Brain microvascular endothelial cell (primary cell): ENCODE data around the gene MIR17HG.

Experiments used
- DNase-seq: peaks from one replicate; pipeline ENCODE4 v3.0.0-alpha.2; 2020
- H3K27ac ChIP-seq: fragments of 250-450 bp; sonication (Bioruptor Pico); 2 replicates; pipeline ENCODE4 v1.5.1; 2020; ENCODE audit warnings: mild to moderate bottlenecking, moderate library complexity
- H3K27me3 ChIP-seq: fragments of 250-450 bp; sonication (Bioruptor Pico); replicated peaks from 2 replicates; pipeline ENCODE4 v1.5.1; 2020; ENCODE audit warnings: mild to moderate bottlenecking
- H3K36me3 ChIP-seq: fragments of 250-450 bp; sonication (Bioruptor Pico); replicated peaks from 2 replicates; pipeline ENCODE4 v1.5.1; 2020; ENCODE audit warnings: mild to moderate bottlenecking
- H3K4me3 ChIP-seq: 2 replicates; pipeline ENCODE4 v1.5.1; 2011; ENCODE audit warnings: low read depth, mild to moderate bottlenecking, control low read depth, low read length, moderate library complexity
- CTCF ChIP-seq: IDR thresholded peaks from 2 replicates; pipeline ENCODE4 v1.5.1; 2011; ENCODE audit warnings: low read depth, mild to moderate bottlenecking, moderate library complexity, low read length, control low read depth, inconsistent platforms; ENCODE audit errors: missing control alignments
- in situ Hi-C: cut with HindIII; loops from 2 replicates; pipeline ENCODE4 v1.10.0; 2017; ENCODE audit warnings: low sequenced_read_pairs, low pct_ligation_motif_present

MIR17HG gene

DNA sequence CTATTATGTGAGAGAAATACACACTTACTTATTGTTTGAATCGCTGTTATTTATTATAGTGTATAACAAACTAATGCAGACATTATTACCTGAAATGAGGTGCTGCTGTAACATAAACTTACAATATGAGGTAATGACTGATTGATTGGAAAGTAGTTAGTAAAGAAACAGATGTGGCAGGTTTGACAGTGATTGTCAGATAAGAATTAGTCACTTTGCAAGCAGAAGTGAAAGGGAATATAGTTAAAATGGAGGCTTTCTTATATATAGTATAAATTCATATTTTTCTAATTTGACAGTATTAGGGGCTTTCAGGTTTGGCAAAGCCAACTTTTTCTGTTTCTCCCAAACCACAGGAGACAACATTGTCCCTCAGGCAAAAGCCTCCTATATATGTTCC is 20.6 kb downstream of the MIR17HG start:
- Histone ChIP-seq H3K36me3 (no peaks in the 10 kb centered on the region), H3K27me3 (no peaks in the 10 kb centered on the region), H3K27ac (no peak overlapping the region), H3K4me3 (no peak overlapping the region)
- in situ Hi-C loops = no loop called here
- TF ChIP-seq CTCF = no peak
- no peak for DNase-seq

DNA sequence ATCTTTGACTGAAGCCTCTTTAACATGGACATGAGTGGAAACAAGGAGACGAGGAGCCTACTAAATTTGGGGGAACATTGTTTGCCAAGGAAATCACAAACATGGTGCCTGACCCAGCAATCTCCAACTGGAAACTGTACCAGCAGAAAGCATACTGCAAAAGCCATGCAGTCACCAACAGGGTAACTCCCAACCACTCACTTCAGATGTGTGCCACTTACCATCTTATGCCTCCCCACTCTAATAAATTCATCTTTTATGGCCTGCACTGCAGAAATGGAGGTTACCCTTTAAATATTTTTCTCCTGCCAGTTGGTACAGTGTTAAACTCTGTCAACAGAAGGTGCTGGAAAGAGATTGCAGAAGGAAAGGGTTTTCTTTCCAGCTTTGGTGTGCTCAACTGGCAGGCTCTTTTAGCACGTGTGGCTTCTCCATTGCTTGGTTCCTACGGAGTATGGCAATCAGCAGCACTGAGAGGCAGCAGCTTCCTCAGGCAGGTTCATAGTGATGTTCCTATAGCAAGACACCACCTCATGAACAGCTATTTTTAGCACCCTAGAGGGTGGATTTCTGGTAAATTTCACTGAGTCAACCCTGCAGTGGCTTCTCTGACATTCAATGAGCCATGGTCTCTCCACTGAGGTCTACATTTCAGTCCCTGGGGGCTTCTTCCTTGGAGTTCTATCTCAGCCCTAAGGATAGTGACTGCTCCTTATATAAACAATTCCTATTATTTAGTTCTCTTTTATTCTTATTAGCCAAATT is 21.4 kb downstream of the MIR17HG start:
- Histone ChIP-seq H3K4me3 (no peak overlapping the region), H3K36me3 (no peaks in the 10 kb centered on the region), H3K27me3 (no peaks in the 10 kb centered on the region), H3K27ac (no peak overlapping the region)
- in situ Hi-C loops = no loop called here
- TF ChIP-seq CTCF = no peak
- peak; percentile 31 for DNase-seq

DNA sequence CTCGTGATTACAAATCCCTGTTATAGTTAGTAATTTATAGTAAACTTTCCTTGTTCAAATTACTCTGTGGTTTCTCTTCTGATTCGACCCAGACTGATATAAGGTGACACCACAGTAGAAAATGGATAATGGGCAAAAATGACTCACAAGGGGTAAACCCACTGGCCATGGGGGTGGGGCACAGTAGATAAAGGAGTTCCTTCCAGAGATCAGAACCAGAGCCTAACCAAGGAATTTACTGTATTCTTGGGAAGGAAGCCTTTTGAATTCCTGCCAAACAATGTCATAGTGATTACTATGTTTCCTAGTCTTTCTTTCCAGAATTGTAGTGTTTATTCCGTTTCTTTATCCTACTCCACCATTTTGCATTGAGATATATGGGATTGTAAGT is 21.9 kb downstream of the MIR17HG start:
- Histone ChIP-seq H3K4me3 (no peak overlapping the region), H3K36me3 (no peaks in the 10 kb centered on the region), H3K27me3 (no peaks in the 10 kb centered on the region), H3K27ac (no peak overlapping the region)
- peak; percentile 60 for DNase-seq
- no peak for TF ChIP-seq CTCF
- in situ Hi-C loops = no loop called here

DNA sequence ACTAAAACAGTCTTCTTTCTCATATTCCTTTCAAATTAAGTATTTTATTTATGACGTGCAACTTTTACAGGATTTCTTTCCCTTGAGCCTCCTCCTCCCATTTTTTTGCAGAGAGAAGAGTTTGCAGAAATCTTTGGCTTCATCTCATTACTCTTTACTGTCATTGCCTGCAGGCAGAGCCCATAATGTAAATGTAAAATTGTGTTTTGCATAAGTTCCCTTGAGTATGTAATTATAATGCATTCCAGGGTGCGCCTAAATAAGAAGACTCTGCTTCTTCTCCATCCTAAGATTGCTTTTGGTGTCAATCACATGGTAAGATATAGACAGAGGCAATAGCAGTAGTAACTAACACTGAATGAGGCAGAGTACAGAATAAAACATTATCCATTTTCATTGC is 23.0 kb downstream of the MIR17HG start:
- in situ Hi-C loops = no loop called here
- H3K36me3 ChIP-seq = no peaks in the 10 kb centered on the region
- no peak overlapping the region for H3K27ac ChIP-seq
- H3K4me3 ChIP-seq = no peak overlapping the region
- no peaks in the 10 kb centered on the region for H3K27me3 ChIP-seq
- no peak for DNase-seq
- no peak for TF ChIP-seq CTCF

DNA sequence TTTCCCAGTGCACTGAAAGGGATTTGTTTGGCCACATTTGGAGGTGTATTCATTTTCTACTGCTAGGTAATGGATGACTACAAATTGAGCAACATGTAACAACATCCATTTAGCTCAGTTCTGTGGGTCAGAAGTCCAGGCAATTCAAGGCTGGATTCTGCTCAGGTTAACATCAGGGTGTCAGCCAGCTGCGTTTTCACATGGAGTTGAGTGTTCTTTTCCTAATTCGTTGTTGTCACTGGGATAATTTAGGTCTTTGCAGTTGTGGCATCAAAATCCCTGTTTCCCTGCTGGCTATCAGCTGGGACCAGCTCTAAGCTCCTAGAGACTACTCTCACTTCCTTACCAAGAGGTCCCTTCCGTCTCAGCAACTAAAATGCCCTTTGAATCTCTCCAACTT is 25.4 kb downstream of the MIR17HG start:
- in situ Hi-C loops = no loop called here
- Histone ChIP-seq H3K27me3 (no peaks in the 10 kb centered on the region), H3K36me3 (no peaks in the 10 kb centered on the region), H3K27ac (no peak overlapping the region), H3K4me3 (no peak overlapping the region)
- TF ChIP-seq CTCF = no peak
- DNase-seq = no peak
